H1 (cell line): ENCODE data around the gene SHISAL1. TPM values are rescaled to one million over a fixed set of nuclear protein-coding genes. Genes with fewer than 3 reads are reported as not detected.
A peak's percentile ranks its signal among the peaks of the same experiment; 100 is the strongest.

Experiments used
- PHF8 ChIP-seq: fragments of 200-600 bp; sonication (generic); conservative IDR thresholded peaks from 2 replicates; pipeline ENCODE4 v1.7.1; 2012; ENCODE audit warnings: low read depth, mild to moderate bottlenecking, inconsistent platforms, low read length, moderate library complexity
- polyA plus RNA-seq, 7 experiments: library from polyadenylated mRNA; depleted of rRNA in 3 of 7; stranded (reverse) in 5 of 7; unstranded in 2 of 7; fragments of >200 nt in 5 of 7; fragments of 200-250 nt in 2 of 7; gene quantifications; 1 replicate in 5 of 7; 2 replicates in 1 of 7; 4 replicates in 1 of 7; pipeline versions ENCODE4 v1.2.1 to v1.2.3, GENCODE V29; 2011 to 2013; ENCODE audit warnings: missing spikeins in 2 of 7, mixed read lengths in 2 of 7
- total RNA-seq: library from RNA; stranded (reverse); fragmentation: NEBNext Ultra II Directional; extraction: Animal tissue kit (Norgen Biotek cat#: 25700); gene quantifications from 2 replicates; pipeline ENCODE4 v1.2.1, GENCODE V29; 2021

Gene SHISAL1
- total and polyA plus RNA-seq, 2 of the 8 experiments (the other 6 are each of a cell fraction or from before 2014, with no cell fraction given), result 3.7 to 5.8 TPM

GRCh38 chr22:44330744-44331660 lies 18.3 kb upstream of the SHISAL1 start (continued):
- TF ChIP-seq PHF8, result 0 out of 2 replicates have a peak, but pooled peaks have one; percentile 34
